Lung (tissue), 12 donors: ENCODE results near the gene AP2B1. TPM values are rescaled to one million over a fixed set of nuclear protein-coding genes. Genes with fewer than 3 reads are reported as not detected.

Source experiments
- ATAC-seq: fragments of 200-7000 bp; cut with Tn5 transposase; one replicate; pipeline ENCODE4 v1.9.1; 2020; ENCODE audit warnings: moderate number of reproducible peaks; ENCODE audit not compliant: insufficient read depth, low FRiP score
- DNase-seq, 3 donors: peaks; one replicate each; pipeline ENCODE4 v3.0.0-alpha.2; 2013 to 2017
- H3K27ac ChIP-seq, 2 donors: one replicate each; pipeline ENCODE4 v1.5.1; 2013; ENCODE audit warnings: mild to moderate bottlenecking in 2 of 2, moderate library complexity in 2 of 2, control low read depth in 1 of 2, inconsistent platforms in 1 of 2, low read depth in 1 of 2, low read length in 1 of 2
- H3K27me3 ChIP-seq, 3 donors: one replicate each; pipeline ENCODE4 v1.5.1; 2013; ENCODE audit warnings: low read length in 2 of 3; ENCODE audit not compliant: control insufficient read depth in 3 of 3, insufficient read depth in 3 of 3
- H3K36me3 ChIP-seq, 4 donors: one replicate each; pipeline ENCODE4 v1.5.1; 2013; ENCODE audit warnings: low read length in 4 of 4, mild to moderate bottlenecking in 1 of 4, moderate library complexity in 1 of 4; ENCODE audit not compliant: control insufficient read depth in 4 of 4, insufficient read depth in 4 of 4
- H3K4me1 ChIP-seq, 5 donors: one replicate each; pipeline ENCODE4 v1.5.1; 2013; ENCODE audit warnings: low read length in 5 of 5, mild to moderate bottlenecking in 2 of 5, moderate library complexity in 1 of 5; ENCODE audit not compliant: control insufficient read depth in 5 of 5, insufficient read depth in 5 of 5
- H3K4me3 ChIP-seq: one replicate; pipeline ENCODE4 v1.5.1; 2013; ENCODE audit warnings: mild to moderate bottlenecking, control low read depth, moderate library complexity
- H3K9ac ChIP-seq, 2 donors: one replicate each; pipeline ENCODE4 v1.5.1; 2013; ENCODE audit warnings: low read length in 2 of 2, control low read depth in 1 of 2; ENCODE audit not compliant: insufficient read depth in 1 of 2
- H3K9me3 ChIP-seq, 4 donors: one replicate each; pipeline ENCODE4 v1.5.1; 2013; ENCODE audit warnings: low read length in 3 of 4, mild to moderate bottlenecking in 1 of 4, moderate library complexity in 1 of 4; ENCODE audit not compliant: control insufficient read depth in 4 of 4, insufficient read depth in 3 of 4
- CTCF ChIP-seq: IDR thresholded peaks from 2 replicates; pipeline ENCODE4 v1.5.1; 2012; ENCODE audit warnings: mild to moderate bottlenecking; ENCODE audit errors: control extremely low read depth, extremely low read depth
- WGBS, 2 donors: extraction: QIAGEN DNeasy Blood & Tissue Kit; methylation state at CpG; one replicate each; pipeline ENCODE4 v1.1.7; 2013; 5-methylcytosine and 5-hydroxymethylcytosine counted together
- polyA plus RNA-seq, 2 donors: library from polyadenylated mRNA; stranded (reverse); fragments of 200-250 nt; gene quantifications; one replicate each; pipeline ENCODE4 v1.2.1, GENCODE V29; 2013
- total RNA-seq, 2 donors: library from RNA; depleted of rRNA in 1 of 2; stranded (reverse); fragments of >200 nt in 1 of 2; gene quantifications; one replicate each; pipeline ENCODE4 v1.2.1, GENCODE V29; 2014 to 2021
- donor health status: control.
- donor health status: control.
- donor health status: Bipolar disorder and iron deficiency.
- donor health status: healthy.
- donor health status: DM: yes; HTN: yes; CAD: no.

Gene AP2B1
- total and polyA plus RNA-seq, 4 donors, result 52.9 to 156 (median 82.4) TPM

GRCh38 chr17:35612924-35613521 lies 25.9 kb downstream of the AP2B1 start:
- ATAC-seq (no peak), DNase-seq (peak; percentile 57 to 74 (median 73))
- Histone ChIP-seq H3K4me1 (peaks cover 0 to 4% (median 0%) of the 10 kb centered on the region in 5 donors), H3K27me3 (no peaks in the 10 kb centered on the region), H3K36me3 (peaks cover 5 to 28% (median 17%) of the 10 kb centered on the region in 4 donors), H3K4me3 (no peak overlapping the region), H3K9me3 (no peaks in the 10 kb centered on the region), H3K27ac (no peak overlapping the region), H3K9ac (no peak overlapping the region)
- TF ChIP-seq CTCF, result peak; percentile 35
- 81 to 84% methylated on average over 2 of the region's 2 CpGs for WGBS, 2 donors

GRCh38 chr17:35614810-35615209 lies 27.7 kb downstream of the AP2B1 start:
- Histone ChIP-seq H3K36me3 (peaks cover 6 to 22% (median 11%) of the 10 kb centered on the region in 4 donors), H3K27me3 (no peaks in the 10 kb centered on the region), H3K4me1 (peaks cover 0 to 4% (median 0%) of the 10 kb centered on the region in 5 donors), H3K9me3 (no peaks in the 10 kb centered on the region), H3K27ac (no peak overlapping the region), H3K9ac (no peak overlapping the region), H3K4me3 (no peak overlapping the region)
- WGBS, 2 donors, result 90 to 91% methylated on average over 3 of the region's 3 CpGs
- ATAC-seq, result no peak
- no peak for TF ChIP-seq CTCF
- DNase-seq, result no peak

GRCh38 chr17:35616536-35616935 lies 29.4 kb downstream of the AP2B1 start:
- WGBS, 2 donors, result 54 to 76% methylated on average over 7 of the region's 7 CpGs
- no peaks in the 10 kb centered on the region for H3K27me3 ChIP-seq
- no peak for TF ChIP-seq CTCF
- no peak overlapping the region for H3K27ac ChIP-seq
- no peak for ATAC-seq
- H3K9me3 ChIP-seq, result no peaks in the 10 kb centered on the region
- peaks cover 4 to 11% (median 6%) of the 10 kb centered on the region in 4 donors for H3K36me3 ChIP-seq
- H3K9ac ChIP-seq, result no peak overlapping the region
- H3K4me1 ChIP-seq, result peaks cover 0 to 4% (median 0%) of the 10 kb centered on the region in 5 donors
- DNase-seq, result no peak
- no peak overlapping the region for H3K4me3 ChIP-seq

- H3K9ac ChIP-seq, result no peak overlapping the region
- H3K36me3 ChIP-seq, result peaks cover 4 to 11% (median 6%) of the 10 kb centered on the region in 4 donors
- H3K4me1 ChIP-seq, result peaks cover 0 to 4% (median 0%) of the 10 kb centered on the region in 5 donors
- no peaks in the 10 kb centered on the region for H3K27me3 ChIP-seq
- DNase-seq (peak in 1 of 3 donors; percentile 13), ATAC-seq (no peak)
- H3K9me3 ChIP-seq, result no peaks in the 10 kb centered on the region
- no peak for TF ChIP-seq CTCF
- H3K27ac ChIP-seq, result no peak overlapping the region
- no peak overlapping the region for H3K4me3 ChIP-seq
- WGBS, 2 donors, result 59 to 60% methylated on average over 2 of the region's 2 CpGs
Measured at GRCh38 chr17:35617505-35617904, 30.4 kb downstream of the AP2B1 start.
